Natural killer cell treated with Interleukin-12 subunit alpha and Interleukin-12 subunit beta and Interleukin-15 and Interleukin-18, amount 100 ng/mL, for 72 hours (primary cell): ENCODE results near the gene SFXN3. TPM values are rescaled to one million over a fixed set of nuclear protein-coding genes. Genes with fewer than 3 reads are reported as not detected.

ENCODE experiments used
- ATAC-seq, 2 donors: fragments of 150-1000 bp; cut with Tn5 transposase in 1 of 2; sonication (Bioruptor Pico), chemical (Tn5 transposase) in 1 of 2; 2 replicates each; pipeline ENCODE4 v1.10.0; 2021
- DNase-seq: peaks from one replicate; pipeline ENCODE4 v3.0.0; 2022; ENCODE audit warnings: low spot score
- H3K27ac Mint-ChIP-seq, 2 donors: 1 replicate in 1 of 2; 2 replicates in 1 of 2; pipeline ENCODE4 v1.8.0; 2022; ENCODE audit warnings: mixed read lengths in 2 of 2, mild to moderate bottlenecking in 1 of 2, moderate library complexity in 1 of 2
- H3K27me3 Mint-ChIP-seq, 2 donors: 1 replicate in 1 of 2; 2 replicates in 1 of 2; pipeline ENCODE4 v1.8.0; 2022; ENCODE audit warnings: mixed read lengths in 2 of 2
- H3K36me3 Mint-ChIP-seq: one replicate; pipeline ENCODE4 v1.8.0; 2022; ENCODE audit warnings: mixed read lengths
- H3K4me1 Mint-ChIP-seq, 2 donors: 1 replicate in 1 of 2; 2 replicates in 1 of 2; pipeline ENCODE4 v1.8.0; 2022; ENCODE audit warnings: low read depth in 2 of 2, mixed read lengths in 2 of 2, mild to moderate bottlenecking in 1 of 2
- H3K4me3 Mint-ChIP-seq: one replicate; pipeline ENCODE4 v1.8.0; 2022; ENCODE audit warnings: mixed read lengths
- H3K9me3 Mint-ChIP-seq: 2 replicates; pipeline ENCODE4 v1.8.0; 2022; ENCODE audit warnings: mixed read lengths
- total RNA-seq, 2 donors: library from RNA; stranded (reverse); gene quantifications; one replicate each; pipeline ENCODE4 v1.2.3, GENCODE V29; 2022

The SFXN3 gene
- total RNA-seq, 2 donors from 2014 or later: 12.5 to 21.1 TPM

GRCh38 chr10:101005361-101005760 is 25.7 kb upstream of the SFXN3 start:
- ATAC-seq (no peak), DNase-seq (no peak)
- no peaks in the 10 kb centered on the region for H3K36me3 Mint-ChIP-seq
- H3K4me1 Mint-ChIP-seq: peaks cover 5 to 6% of the 10 kb centered on the region in 2 donors
- H3K27ac Mint-ChIP-seq: no peak overlapping the region
- no peaks in the 10 kb centered on the region for H3K9me3 Mint-ChIP-seq
- H3K4me3 Mint-ChIP-seq: no peak overlapping the region
- no peaks in the 10 kb centered on the region for H3K27me3 Mint-ChIP-seq

- no peak for DNase-seq
- Mint-ChIP-seq H3K4me1 (peaks cover 3% of the 10 kb centered on the region in 2 donors), H3K9me3 (no peaks in the 10 kb centered on the region), H3K36me3 (no peaks in the 10 kb centered on the region), H3K27ac (no peak overlapping the region), H3K4me3 (no peak overlapping the region), H3K27me3 (no peaks in the 10 kb centered on the region)
- no peak for ATAC-seq
Observed at GRCh38 chr10:101005869-101006567, 25.0 kb upstream of the SFXN3 start.

GRCh38 chr10:101006593-101007098 is 24.4 kb upstream of the SFXN3 start:
- no peak for DNase-seq
- H3K4me1 Mint-ChIP-seq: no peaks in the 10 kb centered on the region
- no peak overlapping the region for H3K27ac Mint-ChIP-seq
- no peaks in the 10 kb centered on the region for H3K36me3 Mint-ChIP-seq
- H3K27me3 Mint-ChIP-seq: no peaks in the 10 kb centered on the region
- no peak for ATAC-seq
- no peaks in the 10 kb centered on the region for H3K9me3 Mint-ChIP-seq
- H3K4me3 Mint-ChIP-seq: no peak overlapping the region

- no peak for ATAC-seq
- no peak for DNase-seq
- Mint-ChIP-seq H3K27ac (no peak overlapping the region), H3K9me3 (no peaks in the 10 kb centered on the region), H3K4me1 (no peaks in the 10 kb centered on the region), H3K27me3 (no peaks in the 10 kb centered on the region), H3K36me3 (no peaks in the 10 kb centered on the region), H3K4me3 (no peak overlapping the region)
Observed at GRCh38 chr10:101007099-101007711, 23.8 kb upstream of the SFXN3 start.

GRCh38 chr10:101007915-101008822 is 22.9 kb upstream of the SFXN3 start:
- ATAC-seq (no peak), DNase-seq (no peak)
- Mint-ChIP-seq H3K4me3 (no peak overlapping the region), H3K36me3 (no peaks in the 10 kb centered on the region), H3K4me1 (peaks cover 5% of the 10 kb centered on the region in 2 donors), H3K27me3 (peaks cover 1 to 2% of the 10 kb centered on the region in 2 donors), H3K27ac (no peak overlapping the region), H3K9me3 (no peaks in the 10 kb centered on the region)

- Mint-ChIP-seq H3K27ac (no peak overlapping the region), H3K36me3 (no peaks in the 10 kb centered on the region), H3K4me1 (peaks cover 7 to 8% of the 10 kb centered on the region in 2 donors), H3K9me3 (no peaks in the 10 kb centered on the region), H3K4me3 (no peak overlapping the region), H3K27me3 (peaks cover 4 to 6% of the 10 kb centered on the region in 2 donors)
- ATAC-seq (no peak), DNase-seq (no peak)
Observed at GRCh38 chr10:101008823-101009423, 22.1 kb upstream of the SFXN3 start.

- Mint-ChIP-seq H3K4me3 (no peak overlapping the region), H3K36me3 (no peaks in the 10 kb centered on the region), H3K27ac (no peak overlapping the region), H3K27me3 (peaks cover 6% of the 10 kb centered on the region in 2 donors), H3K9me3 (no peaks in the 10 kb centered on the region), H3K4me1 (peaks cover 8 to 13% of the 10 kb centered on the region in 2 donors)
- DNase-seq (no peak), ATAC-seq (no peak)
Observed at GRCh38 chr10:101010329-101010728, 20.7 kb upstream of the SFXN3 start.

GRCh38 chr10:101011517-101012423 is 19.3 kb upstream of the SFXN3 start:
- H3K27me3 Mint-ChIP-seq: peaks cover 14 to 16% of the 10 kb centered on the region in 2 donors
- no peak overlapping the region for H3K27ac Mint-ChIP-seq
- DNase-seq (no peak), ATAC-seq (no peak)
- no peak overlapping the region for H3K4me3 Mint-ChIP-seq
- no peaks in the 10 kb centered on the region for H3K36me3 Mint-ChIP-seq
- no peaks in the 10 kb centered on the region for H3K9me3 Mint-ChIP-seq
- H3K4me1 Mint-ChIP-seq: peaks cover 8 to 13% of the 10 kb centered on the region in 2 donors

- Mint-ChIP-seq H3K4me1 (peaks cover 8 to 13% of the 10 kb centered on the region in 2 donors), H3K9me3 (no peaks in the 10 kb centered on the region), H3K36me3 (no peaks in the 10 kb centered on the region), H3K27me3 (peaks cover 20 to 26% of the 10 kb centered on the region in 2 donors), H3K4me3 (no peak overlapping the region), H3K27ac (no peak overlapping the region)
- peak; percentile 83 for DNase-seq
- ATAC-seq: peak; percentile 84 to 85
Observed at GRCh38 chr10:101012525-101013364, 18.3 kb upstream of the SFXN3 start.

- Mint-ChIP-seq H3K36me3 (no peaks in the 10 kb centered on the region), H3K4me3 (no peak overlapping the region), H3K27ac (no peak overlapping the region), H3K27me3 (peaks cover 22 to 26% of the 10 kb centered on the region in 2 donors), H3K4me1 (peaks cover 8 to 15% of the 10 kb centered on the region in 2 donors), H3K9me3 (no peaks in the 10 kb centered on the region)
- ATAC-seq (no peak), DNase-seq (no peak)
Observed at GRCh38 chr10:101013365-101013825, 17.6 kb upstream of the SFXN3 start.

- no peak for DNase-seq
- Mint-ChIP-seq H3K27ac (no peak overlapping the region), H3K36me3 (no peaks in the 10 kb centered on the region), H3K27me3 (peaks cover 25 to 29% of the 10 kb centered on the region in 2 donors), H3K9me3 (no peaks in the 10 kb centered on the region), H3K4me1 (peaks cover 10 to 18% of the 10 kb centered on the region in 2 donors), H3K4me3 (no peak overlapping the region)
- peak; percentile 56 to 72 for ATAC-seq
Observed at GRCh38 chr10:101014230-101014884, 16.7 kb upstream of the SFXN3 start.
